HG03520 (cell line): ENCODE results near the gene JMY.
A peak's percentile ranks its signal among the peaks of the same experiment; 100 is the strongest.

Source experiments
- ATAC-seq: cut with Tn5 transposase; IDR thresholded peaks from one replicate; pipeline ENCODE4 v1.9.1; 2021; ENCODE audit warnings: mild to moderate bottlenecking, moderate library complexity; ENCODE audit not compliant: unreplicated experiment

The JMY gene

GRCh38 chr5:79235634-79236361 is at the start of gene JMY:
Gene JMY, plus strand, starts transcription at chr5:79236131. Its CDS starts 520 bp downstream, at chr5:79236651.
- ATAC-seq: peak; percentile 53

GRCh38 chr5:79186455-79186854 is 49.5 kb upstream of the JMY start:
- ATAC-seq: no peak

GRCh38 chr5:79189439-79190234 is 46.3 kb upstream of the JMY start:
- no peak for ATAC-seq

GRCh38 chr5:79190235-79190529 is 45.7 kb upstream of the JMY start:
- ATAC-seq: no peak

- no peak for ATAC-seq
Measured at GRCh38 chr5:79191457-79191856, 44.5 kb upstream of the JMY start.

GRCh38 chr5:79193643-79194042 is 42.3 kb upstream of the JMY start:
- ATAC-seq: no peak

GRCh38 chr5:79200573-79201183 is 35.3 kb upstream of the JMY start:
- no peak for ATAC-seq

- no peak for ATAC-seq
Measured at GRCh38 chr5:79201206-79201605, 34.7 kb upstream of the JMY start.

GRCh38 chr5:79202076-79202475 is 33.9 kb upstream of the JMY start:
- ATAC-seq: no peak

- ATAC-seq: no peak
Measured at GRCh38 chr5:79205965-79206364, 30.0 kb upstream of the JMY start.

- no peak for ATAC-seq
Measured at GRCh38 chr5:79206541-79206940, 29.4 kb upstream of the JMY start.

GRCh38 chr5:79209505-79209904 is 26.4 kb upstream of the JMY start:
- no peak for ATAC-seq

GRCh38 chr5:79224286-79224984 is 11.5 kb upstream of the JMY start:
- no peak for ATAC-seq

GRCh38 chr5:79225026-79225425 is 10.9 kb upstream of the JMY start:
- no peak for ATAC-seq

GRCh38 chr5:79225441-79225840 is 10.5 kb upstream of the JMY start:
- no peak for ATAC-seq

GRCh38 chr5:79227484-79228025 is 8.4 kb upstream of the JMY start:
- ATAC-seq: no peak

GRCh38 chr5:79229357-79230174 is 6.4 kb upstream of the JMY start:
- peak; percentile 85 for ATAC-seq

- peak; percentile 19 for ATAC-seq
Measured at GRCh38 chr5:79235261-79235633, 684 bp upstream of the JMY start.

- peak; percentile 20 for ATAC-seq
Measured at GRCh38 chr5:79236362-79236969, 535 bp downstream of the JMY start.
